Left cardiac atrium (tissue), 4 donors: Measurements from ENCODE around the gene PDS5A. TPM values are rescaled to one million over a fixed set of nuclear protein-coding genes. Genes with fewer than 3 reads are reported as not detected.
"Not testable (repeated sequence)": the region's sequence is repeated elsewhere in the genome, so short reads cannot be mapped to it uniquely, and the experiment has no call there.

Source experiments
- ATAC-seq, 2 donors: fragments of 200-7000 bp; cut with Tn5 transposase; one replicate each; pipeline ENCODE4 v1.9.1; 2020; ENCODE audit warnings: mild to moderate bottlenecking in 2 of 2, moderate library complexity in 2 of 2
- DNase-seq: peaks from one replicate; pipeline ENCODE4 v3.0.0-alpha.2; 2020
- intact Hi-C, 2 donors: fragments of 100-400 bp; cut with DNase I; formaldehyde crosslinking; loops; one replicate each; pipeline versions ENCODE4 v1.14.1 to v1.15.1; 2022 to 2023
- total RNA-seq, 2 donors: library from RNA; stranded (reverse); fragmentation: NEBNext Ultra II Directional; extraction: Animal tissue kit (Norgen Biotek cat#: 25700); gene quantifications; one replicate each; pipeline ENCODE4 v1.2.1, GENCODE V29; 2021
- donor health status: DM: no; HTN: yes; CAD: no.
- donor health status: DM: no; HTN: yes; CAD: no; lungs with severe emphysema.
- donor health status: DM: yes; HTN: yes; CAD: no.
- donor health status: Dilated cardiomyopathy.

PDS5A gene
- total RNA-seq, 2 donors from 2014 or later: 35.3 to 40.3 TPM

- ATAC-seq (no peak), DNase-seq (no peak)
- intact Hi-C loops: no loop called here
These were observed 44.8 kb downstream of the PDS5A start for GRCh38 chr4:39932776-39933402.

DNA sequence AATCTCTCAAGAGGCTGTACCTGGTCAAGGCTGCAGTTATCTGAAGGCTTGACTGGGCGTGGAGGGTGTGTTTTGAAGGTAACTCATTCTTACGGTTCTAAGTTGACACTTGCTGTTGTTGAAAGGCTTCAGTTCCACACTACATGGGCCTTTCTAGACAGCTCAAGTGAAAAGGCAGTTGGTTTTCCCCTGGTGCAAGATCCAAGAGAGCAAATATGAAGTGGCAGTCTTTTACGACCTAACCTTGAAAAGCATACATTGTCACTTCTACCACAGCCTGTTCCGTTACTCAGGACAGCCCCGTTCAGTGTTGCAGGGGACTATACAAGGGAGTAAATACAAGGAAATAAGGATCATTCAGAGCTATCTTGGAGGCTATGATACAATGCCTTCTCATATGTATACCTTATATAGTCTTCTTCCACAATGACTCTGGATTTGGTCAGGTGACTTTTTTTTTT lies 46.2 kb downstream of the PDS5A start:
- ATAC-seq (no peak), DNase-seq (no peak)
- intact Hi-C loops: no loop called here

GRCh38 chr4:39928538-39928937 lies 49.2 kb downstream of the PDS5A start:
- ATAC-seq: peak in 1 of 2 donors; percentile 57

DNA sequence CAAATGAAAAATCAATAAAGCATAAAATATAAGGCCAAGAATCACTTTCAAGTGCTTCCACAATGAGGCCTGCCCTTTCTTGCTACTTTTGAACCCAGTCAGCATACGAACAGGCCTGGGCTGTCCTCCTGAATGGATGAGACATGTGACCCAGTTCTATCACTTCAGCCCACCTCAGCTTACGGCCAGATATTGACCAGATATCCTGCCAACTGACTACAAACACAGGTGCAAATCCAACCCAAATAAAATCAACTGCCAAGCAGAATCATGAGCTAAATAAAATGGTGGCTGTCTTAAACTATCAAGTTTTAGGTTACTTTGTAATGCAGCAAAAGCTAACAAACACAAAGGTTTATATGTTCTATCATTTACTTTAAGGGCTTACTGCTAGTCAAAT lies 53.7 kb downstream of the PDS5A start:
- DNase-seq (no peak), ATAC-seq (no peak)
- intact Hi-C loops: no loop called here

More at GRCh38 chr4:39928538-39928937, 49.2 kb downstream of the PDS5A start:
- no peak for DNase-seq
- intact Hi-C loops: no loop called here

DNA sequence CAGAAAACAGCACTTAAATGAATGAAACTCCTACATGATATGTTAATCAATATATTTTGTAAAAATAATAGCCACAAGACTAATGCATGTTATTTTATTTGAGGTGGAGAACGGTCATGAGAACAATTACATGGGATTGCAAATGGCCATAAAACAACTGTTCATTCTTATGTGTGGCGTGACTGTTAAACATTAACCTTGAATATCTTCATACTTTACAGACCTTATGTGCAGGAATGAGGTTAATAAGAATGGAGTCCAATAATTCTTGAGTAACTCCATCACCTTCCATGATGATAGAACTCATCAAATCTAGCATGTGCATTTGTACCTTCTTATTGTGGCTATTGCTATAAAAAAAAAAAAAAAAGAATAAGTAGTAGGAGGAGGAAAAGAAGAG lies 55.3 kb downstream of the PDS5A start:
- intact Hi-C loops: no loop called here
- no peak for DNase-seq

GRCh38 chr4:39913471-39913870 lies 64.2 kb downstream of the PDS5A start:
- ATAC-seq: no peak
- DNase-seq: no peak
- intact Hi-C loops: no loop called here

More for the DNA sequence above, 55.3 kb downstream of the PDS5A start:
- ATAC-seq: no peak

- intact Hi-C loops: no loop called here
- DNase-seq (no peak), ATAC-seq (no peak)
These were observed 67.6 kb downstream of the PDS5A start for GRCh38 chr4:39910064-39910463.

DNA sequence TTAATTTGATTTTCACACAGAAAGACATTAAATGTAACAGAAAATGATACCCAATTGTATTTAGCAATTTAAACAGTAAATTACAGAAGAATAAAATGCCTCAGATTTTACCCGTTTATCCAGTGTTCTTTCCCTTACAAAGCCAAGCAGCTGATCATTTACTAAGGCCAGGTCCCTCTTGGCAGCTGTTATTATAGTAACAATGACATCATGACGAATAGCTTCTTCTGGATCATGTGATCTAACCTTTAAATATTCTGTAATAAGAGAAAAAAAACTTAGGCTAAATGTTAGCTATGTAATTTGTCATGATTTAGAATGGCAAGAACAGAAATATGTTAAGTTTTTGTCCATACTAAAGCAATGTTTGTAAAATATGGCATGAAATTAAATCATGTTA lies 69.4 kb downstream of the PDS5A start:
- ATAC-seq (no peak), DNase-seq (no peak)
- intact Hi-C loops: loop anchor here in 1 of 2 donors (10.0 kb wide), 1 partner anchor 67 kb away; the partner anchor contains the start of gene PDS5A

DNA sequence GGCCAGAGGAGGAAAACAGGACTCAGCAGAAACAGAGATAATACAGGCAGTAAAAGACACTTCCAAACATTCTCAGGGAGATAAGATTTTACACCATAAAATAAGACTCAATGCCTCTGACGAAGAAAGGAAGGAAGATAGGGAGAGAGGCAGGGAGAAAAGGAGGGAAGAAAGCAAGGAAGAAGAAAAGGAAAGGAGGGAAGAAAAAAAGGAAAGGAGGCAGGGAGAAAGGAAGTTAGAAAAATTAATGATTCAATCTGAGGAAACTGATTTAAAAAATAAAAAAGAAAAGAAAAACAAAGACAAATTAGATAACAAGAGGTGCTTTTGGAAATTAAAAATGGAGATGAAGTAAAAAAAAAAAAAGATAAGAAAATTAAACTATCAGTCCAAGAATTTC lies 72.1 kb downstream of the PDS5A start:
- intact Hi-C loops: loop anchor here in 1 of 2 donors (10.0 kb wide), 1 partner anchor 69 kb away; the partner anchor contains the start of gene PDS5A
- DNase-seq: no peak

DNA sequence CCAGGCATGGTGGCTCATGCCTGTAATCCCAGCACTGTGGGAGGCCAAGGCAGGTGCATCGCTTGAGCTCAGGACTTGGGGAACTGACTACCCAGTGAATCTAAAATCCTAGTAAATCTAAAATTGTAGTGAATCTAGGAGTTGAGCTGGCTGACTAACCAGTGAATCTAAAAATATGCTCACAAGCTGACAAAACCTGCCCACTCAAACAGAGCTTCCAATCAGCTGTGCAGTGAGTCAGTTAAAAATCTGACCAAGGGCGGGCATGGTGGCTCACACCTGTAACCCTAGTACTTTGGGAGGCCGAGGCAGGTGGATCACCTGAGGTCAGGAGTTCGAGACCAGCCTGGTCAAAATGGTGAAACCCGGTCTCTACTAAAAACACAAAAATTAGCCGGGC lies 72.7 kb downstream of the PDS5A start:
- intact Hi-C loops: loop anchor here in 1 of 2 donors (10.0 kb wide), 1 partner anchor 70 kb away; the partner anchor contains the start of gene PDS5A
- not testable (repeated sequence) for ATAC-seq, DNase-seq

More for the DNA sequence above, 72.1 kb downstream of the PDS5A start:
- no peak for ATAC-seq

DNA sequence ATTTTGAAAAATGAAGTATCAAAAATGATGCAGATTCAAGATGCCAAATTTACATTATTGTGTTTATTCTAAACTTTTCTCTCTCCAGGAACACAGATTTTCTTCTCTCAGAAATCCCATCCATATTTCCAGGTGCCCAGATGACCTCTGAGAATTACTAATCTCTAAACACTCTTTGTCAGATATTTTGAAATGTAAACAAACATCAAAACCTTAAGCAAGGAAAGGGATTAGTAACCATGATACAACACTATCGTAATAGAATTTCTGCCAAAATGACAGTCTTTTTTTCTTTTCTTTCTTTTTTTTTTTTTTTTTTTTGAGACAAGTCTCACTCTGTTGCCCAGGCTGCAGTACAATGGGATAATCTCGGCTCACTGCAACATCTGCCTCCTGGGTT lies 76.7 kb downstream of the PDS5A start:
- intact Hi-C loops: loop anchor here in 1 of 2 donors (10.0 kb wide), 1 partner anchor 74 kb away; the partner anchor contains the start of gene PDS5A
- no peak for ATAC-seq
- DNase-seq: no peak

- intact Hi-C loops: no loop called here
- DNase-seq: no peak
- no peak for ATAC-seq
These were observed 78.4 kb downstream of the PDS5A start for GRCh38 chr4:39899291-39899690.

DNA sequence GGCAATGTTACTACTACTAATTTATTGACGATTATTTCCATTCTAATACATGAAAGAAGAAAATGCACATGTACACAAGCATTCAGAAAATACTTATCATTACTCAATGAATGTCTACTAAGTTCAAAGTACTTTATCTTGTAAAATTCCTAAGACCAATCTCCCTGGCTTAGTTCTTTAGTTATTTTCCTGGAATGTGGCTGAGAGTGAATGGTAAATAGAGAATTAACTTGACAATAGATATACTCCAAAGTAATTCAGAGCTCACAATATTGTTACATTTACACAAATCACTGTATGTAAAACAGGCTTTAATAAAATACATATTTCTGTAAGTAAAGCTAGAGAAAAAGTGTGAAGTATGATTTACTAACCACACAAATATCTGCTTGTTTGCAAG lies 79.7 kb downstream of the PDS5A start:
- intact Hi-C loops: no loop called here
- no peak for DNase-seq
- no peak for ATAC-seq

- intact Hi-C loops: no loop called here
- DNase-seq (no peak), ATAC-seq (no peak)
These were observed 84.0 kb downstream of the PDS5A start for GRCh38 chr4:39893693-39894072.

GRCh38 chr4:39892988-39893692 lies 84.6 kb downstream of the PDS5A start:
- DNase-seq (no peak), ATAC-seq (no peak)
- intact Hi-C loops: no loop called here

DNA sequence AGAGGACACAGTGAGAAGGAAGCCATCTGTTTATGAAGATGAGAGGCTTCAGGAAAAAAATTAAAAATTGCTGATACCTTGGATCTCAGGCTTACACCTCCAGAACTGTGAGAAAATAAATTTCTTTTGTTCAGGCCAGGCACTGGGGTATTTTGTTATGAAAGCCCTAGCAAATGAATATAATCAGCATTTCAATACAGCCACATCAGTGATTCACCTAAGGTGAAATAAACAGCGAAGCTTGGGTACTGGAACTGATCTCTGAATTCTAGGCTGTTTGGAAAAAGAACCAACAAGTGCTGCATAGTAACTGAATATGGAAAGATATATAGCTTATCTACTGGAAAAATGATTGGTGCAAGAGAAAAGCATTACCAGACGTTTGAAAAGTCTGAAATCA lies 88.5 kb downstream of the PDS5A start:
- DNase-seq (no peak), ATAC-seq (no peak)
- intact Hi-C loops: no loop called here

DNA sequence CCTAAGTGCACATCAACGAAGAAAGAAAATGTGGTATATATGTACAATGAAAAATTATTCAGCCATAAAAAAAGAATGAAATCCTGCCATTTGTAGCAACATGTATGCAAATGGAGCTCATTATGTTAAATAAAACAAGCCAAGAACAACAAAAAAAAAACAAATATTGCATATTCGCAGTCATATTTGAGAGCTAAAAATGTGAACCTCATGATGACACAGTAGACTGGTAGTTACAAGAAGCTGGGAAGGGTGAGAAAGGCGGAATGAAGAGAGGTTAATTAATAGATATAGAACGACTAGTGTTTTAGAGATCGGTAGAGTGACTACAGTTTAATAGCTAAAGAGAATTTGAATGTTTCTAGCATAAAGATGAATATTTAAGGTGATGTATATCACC lies 89.2 kb downstream of the PDS5A start:
- DNase-seq (no peak), ATAC-seq (no peak)
- intact Hi-C loops: no loop called here

GRCh38 chr4:39883646-39884045 lies 94.1 kb downstream of the PDS5A start:
- intact Hi-C loops: no loop called here
- no peak for DNase-seq
- no peak for ATAC-seq

- DNase-seq (no peak), ATAC-seq (no peak)
- intact Hi-C loops: no loop called here
These were observed 95.9 kb downstream of the PDS5A start for GRCh38 chr4:39881789-39882188.

GRCh38 chr4:39877971-39878370 lies 99.7 kb downstream of the PDS5A start:
- DNase-seq: no peak
- ATAC-seq: no peak
- intact Hi-C loops: no loop called here

GRCh38 chr4:39873823-39874222 lies 103.9 kb downstream of the PDS5A start:
- DNase-seq: no peak
- ATAC-seq: no peak
- intact Hi-C loops: no loop called here
